ENCODE results near the gene PAGE2B.
"Not testable (repeated sequence)": the region's sequence is repeated elsewhere in the genome, so short reads cannot be mapped to it uniquely, and the experiment has no call there.

The PAGE2B gene, protein sequence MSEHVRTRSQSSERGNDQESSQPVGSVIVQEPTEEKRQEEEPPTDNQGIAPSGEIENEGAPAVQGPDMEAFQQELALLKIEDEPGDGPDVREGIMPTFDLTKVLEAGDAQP

DNA sequence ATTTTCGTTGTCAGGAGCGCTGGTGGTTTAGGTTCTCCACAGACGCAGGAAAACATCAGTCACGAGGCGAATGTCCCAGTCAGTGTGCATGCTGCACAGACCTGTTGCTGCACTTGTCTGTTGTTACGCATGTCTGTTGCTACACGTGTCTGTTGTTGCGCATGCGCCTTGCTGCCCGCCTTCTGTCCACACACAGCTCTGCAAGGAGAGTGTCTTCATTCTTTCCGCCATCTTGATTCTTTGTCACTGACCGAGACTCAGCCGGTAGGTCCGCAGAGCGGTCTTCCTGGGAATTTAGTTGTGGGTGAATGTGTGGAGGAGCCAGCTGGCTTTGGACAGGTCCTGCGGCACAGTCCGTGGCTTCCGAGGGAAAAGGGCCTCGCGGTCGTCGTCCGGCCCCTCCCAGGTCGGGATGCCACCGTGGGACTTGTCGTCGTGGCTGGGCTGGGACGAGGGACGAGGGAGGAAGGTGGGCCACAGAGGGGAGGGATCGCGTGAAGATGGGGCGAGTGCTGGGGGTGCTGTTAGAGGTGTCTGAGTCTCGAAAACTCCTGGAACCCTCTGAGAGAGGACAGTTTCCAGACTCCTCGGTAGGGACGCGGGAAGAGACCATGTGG is at the start of gene PAGE2B:
Gene PAGE2B (plus strand): TSS at position 180 of the 617 bp plus-strand sequence. CDS start 1,012 bp downstream, outside the sequence.
- DNase-seq (ENCODE audit: low read depth in 2 of 2), result no peak

DNA sequence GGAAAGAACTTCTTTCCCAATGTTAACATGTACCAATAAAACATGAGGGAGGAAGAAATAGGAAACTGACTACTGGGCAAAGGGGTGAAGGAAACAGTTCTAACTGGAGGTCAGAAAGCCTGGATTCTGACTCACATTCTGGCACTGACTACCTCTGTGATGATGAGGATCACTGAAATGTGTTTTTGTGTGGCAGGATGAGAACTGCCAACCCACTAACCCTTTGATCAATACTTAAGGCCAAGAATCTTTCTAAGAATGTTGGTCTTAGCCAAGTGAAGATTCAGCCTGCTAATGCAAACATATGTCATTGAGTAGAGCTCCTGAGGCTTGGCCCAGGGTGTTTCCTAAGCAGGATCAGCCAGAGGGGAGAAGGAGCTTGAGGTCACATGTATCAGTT is 48.7 kb upstream of the PAGE2B start:
- DNase-seq (ENCODE audit: low read depth in 2 of 2), result no peak

DNA sequence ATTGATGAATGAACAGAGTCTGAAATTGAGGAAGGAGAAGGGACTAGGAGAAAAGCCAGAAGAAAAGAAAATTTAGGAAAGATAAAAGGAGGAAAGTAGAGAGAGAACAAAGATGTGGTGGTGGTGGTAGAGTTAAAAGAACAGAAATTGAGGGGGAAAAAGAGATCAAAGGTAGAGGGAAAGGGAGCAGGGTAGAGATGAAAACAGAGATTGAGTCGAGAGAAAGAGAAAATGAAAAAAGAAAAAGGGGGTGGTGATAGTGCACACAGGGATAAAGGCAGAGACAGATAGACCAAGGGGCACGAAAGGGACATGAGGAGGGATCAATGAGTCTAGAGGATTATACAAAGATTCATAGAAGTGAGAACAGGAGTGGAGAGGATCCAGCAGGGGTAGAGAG is 48.0 kb upstream of the PAGE2B start:
- no peak for DNase-seq (ENCODE audit: low read depth in 2 of 2)

DNA sequence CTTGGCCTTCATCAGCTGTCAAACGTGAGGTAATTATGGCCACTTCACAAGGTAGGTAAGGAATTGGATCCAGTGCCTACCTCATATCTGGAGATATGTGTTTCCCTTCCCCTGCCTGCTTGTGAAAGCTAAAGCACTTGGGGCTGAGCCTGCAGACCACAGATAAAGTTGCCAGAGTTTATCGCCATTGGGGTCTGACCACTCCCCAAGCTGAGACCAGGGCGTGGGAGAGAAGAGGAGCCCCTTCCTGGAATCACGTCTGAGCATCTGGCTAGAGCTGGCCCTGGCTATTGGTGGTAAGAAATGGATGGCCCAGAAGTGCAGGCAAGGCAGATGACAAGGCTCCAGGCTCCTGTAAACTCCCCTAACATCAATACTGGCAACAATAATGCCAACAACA is 46.8 kb upstream of the PAGE2B start:
- DNase-seq (ENCODE audit: low read depth in 2 of 2), result no peak

DNA sequence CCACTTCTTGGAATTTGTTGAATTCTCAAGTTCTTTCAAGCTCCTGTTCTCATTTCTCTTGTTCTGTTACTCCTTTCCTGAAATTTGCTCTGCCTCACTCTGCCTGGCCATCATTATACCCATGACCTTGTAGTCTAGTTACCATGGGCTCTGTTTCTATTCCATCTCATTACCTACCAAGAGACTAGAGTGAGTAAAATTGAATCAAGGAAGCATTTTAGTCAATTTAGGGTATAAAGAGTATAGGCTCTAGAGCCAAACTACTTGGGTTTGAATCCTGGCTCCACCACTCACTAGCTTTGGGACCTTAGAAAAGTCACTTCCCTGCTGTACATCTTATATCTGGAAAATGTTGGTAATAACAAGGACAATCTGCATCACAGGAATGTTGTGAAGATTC is 46.2 kb upstream of the PAGE2B start:
- no peak for DNase-seq (ENCODE audit: low read depth in 2 of 2)

DNA sequence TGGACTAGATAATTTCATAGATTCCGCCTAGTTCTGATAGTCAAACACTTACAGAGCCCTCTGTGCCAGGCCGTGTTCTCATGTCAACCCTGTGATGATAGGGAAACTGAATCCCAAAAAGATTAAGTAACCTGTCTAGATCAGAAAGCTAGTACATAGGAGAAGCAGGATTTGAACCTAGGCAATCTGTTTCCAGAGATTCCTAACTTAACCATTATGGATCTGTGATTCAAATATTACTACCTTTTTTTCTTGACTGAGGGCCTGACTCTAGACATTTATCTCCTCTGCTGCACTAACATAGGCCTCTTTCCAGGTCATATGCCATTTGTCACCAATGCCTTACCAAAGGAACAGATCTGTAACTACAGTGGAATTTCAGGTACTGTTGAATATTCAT is 45.5 kb upstream of the PAGE2B start:
- DNase-seq (ENCODE audit: low read depth in 2 of 2), result no peak

DNA sequence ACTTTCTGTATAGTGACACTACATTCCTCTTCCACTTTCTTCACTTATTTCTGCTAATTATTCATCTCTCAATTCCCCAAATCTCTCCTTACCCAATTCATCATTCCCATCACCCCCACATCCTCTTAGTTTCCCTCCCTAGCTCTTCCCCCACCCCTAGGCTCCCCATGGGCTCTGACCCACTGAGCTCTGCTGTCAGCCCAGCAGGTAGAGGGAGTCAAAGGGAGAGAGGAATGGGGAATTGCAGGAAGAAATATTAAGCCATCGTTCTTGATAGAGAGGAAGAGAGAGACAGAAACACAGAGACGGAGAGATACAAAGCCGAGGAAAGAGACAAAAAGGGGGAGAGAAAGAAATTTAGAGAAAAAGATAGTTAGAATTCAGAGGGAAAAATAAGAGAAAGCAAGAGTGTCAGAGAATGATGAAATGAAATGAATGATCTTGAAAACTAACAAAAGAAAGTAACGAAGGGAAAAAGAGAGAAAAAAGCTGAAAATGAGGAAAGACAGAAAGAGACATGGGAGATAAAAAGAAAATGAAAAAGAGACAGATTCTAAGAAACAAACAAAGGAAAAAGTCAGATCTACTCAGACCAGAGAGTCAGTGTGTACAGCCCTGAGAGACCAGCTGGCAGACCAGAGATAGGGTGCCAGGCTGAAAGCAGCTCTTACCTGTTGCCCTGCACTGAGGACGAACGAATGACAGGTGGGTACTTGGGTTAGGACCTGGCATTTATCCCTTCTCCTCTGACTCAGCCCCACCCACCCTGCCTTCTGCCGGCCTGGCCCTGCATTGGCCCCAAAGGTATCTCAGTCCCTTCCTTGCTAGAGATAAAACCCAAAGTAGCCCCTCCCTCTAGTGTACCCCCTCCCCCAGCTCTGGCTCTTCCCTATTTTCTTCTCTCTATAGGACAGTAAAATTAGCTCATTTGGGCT is 44.3 kb upstream of the PAGE2B start, which contains the start of gene ALAS2:
Gene ALAS2 (minus strand): TSS at position 707 of the 935 bp plus-strand sequence. CDS start 4,977 bp downstream, outside the sequence.
- DNase-seq (ENCODE audit: low read depth in 2 of 2), result no peak

DNA sequence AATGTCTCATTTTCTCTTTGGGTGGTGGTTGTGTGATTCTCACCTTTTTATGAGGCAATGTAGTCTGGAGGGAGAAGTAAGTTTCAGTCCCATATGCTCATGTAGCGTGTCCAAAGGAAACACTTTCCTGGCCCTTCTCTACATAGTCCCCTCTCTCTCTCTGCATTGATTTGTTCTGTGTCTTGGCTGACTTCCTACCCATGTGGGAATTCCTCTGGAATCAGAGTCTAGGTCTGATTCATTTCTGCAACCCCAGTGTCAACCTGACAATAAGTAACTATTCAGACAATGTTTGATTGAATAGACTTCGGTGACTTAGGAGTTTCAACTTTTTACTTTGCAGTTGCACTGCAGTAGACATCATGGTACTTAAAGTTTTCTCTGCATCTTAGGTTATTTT is 41.4 kb upstream of the PAGE2B start:
- no peak for DNase-seq (ENCODE audit: low read depth in 2 of 2)

DNA sequence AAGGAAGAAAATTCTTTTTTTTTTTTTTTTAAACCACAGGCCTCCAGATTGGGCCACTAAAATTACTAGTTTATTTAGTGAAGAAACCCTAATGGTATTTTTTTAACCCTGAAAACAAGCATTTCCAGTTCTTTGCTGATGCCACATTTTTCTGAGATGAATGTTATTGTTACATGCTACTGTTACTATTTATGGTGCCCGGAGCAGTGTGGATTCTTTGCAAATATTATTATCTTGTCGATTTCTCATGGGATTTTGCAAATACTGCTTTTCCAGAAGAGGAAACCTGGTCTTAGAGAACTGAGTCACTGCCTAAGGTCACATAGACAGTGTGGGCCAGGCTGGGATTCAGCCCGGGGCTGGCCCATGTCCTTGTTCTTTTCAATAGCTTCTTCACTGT is 35.4 kb upstream of the PAGE2B start:
- no peak for DNase-seq (ENCODE audit: low read depth in 2 of 2)

DNA sequence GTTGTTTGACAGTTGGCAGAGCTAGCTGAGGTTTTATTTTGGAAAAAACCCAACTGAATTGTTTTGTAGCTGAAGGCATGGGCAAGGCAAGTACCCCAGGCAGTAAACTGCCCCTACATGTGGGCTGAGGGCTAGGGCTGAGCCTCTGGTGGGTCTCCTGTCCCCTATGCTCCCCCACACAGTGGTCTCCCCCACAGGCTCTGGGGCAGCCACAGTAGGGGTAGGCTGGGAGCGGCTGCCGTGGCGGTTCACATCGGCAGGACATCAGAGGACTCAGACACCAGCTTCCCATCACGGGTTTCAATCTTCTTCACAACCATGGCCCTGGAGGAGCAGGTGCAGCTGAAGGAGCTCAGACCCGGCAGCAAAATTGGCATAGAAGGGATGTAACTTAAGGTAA is 33.3 kb upstream of the PAGE2B start:
- DNase-seq (ENCODE audit: low read depth in 2 of 2), result no peak

DNA sequence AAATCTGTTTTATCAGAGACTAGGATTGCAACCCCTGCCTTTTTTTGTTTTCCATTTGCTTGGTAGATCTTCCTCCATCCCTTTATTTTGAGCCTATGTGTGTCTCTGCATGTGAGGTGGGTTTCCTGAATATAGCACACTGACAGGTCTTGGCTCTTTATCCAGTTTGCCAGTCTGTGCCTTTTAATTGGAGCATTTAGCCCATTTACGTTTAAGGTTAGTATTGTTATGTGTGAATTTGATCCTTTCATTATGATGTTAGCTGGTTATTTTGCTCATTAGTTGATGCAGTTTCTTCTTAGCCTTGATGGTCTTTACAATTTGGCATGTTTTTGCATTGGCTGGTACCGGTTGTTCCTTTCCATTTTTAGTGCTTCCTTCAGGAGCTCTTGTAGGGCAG is 24.2 kb upstream of the PAGE2B start:
- DNase-seq (ENCODE audit: low read depth in 2 of 2), result not testable (repeated sequence)

DNA sequence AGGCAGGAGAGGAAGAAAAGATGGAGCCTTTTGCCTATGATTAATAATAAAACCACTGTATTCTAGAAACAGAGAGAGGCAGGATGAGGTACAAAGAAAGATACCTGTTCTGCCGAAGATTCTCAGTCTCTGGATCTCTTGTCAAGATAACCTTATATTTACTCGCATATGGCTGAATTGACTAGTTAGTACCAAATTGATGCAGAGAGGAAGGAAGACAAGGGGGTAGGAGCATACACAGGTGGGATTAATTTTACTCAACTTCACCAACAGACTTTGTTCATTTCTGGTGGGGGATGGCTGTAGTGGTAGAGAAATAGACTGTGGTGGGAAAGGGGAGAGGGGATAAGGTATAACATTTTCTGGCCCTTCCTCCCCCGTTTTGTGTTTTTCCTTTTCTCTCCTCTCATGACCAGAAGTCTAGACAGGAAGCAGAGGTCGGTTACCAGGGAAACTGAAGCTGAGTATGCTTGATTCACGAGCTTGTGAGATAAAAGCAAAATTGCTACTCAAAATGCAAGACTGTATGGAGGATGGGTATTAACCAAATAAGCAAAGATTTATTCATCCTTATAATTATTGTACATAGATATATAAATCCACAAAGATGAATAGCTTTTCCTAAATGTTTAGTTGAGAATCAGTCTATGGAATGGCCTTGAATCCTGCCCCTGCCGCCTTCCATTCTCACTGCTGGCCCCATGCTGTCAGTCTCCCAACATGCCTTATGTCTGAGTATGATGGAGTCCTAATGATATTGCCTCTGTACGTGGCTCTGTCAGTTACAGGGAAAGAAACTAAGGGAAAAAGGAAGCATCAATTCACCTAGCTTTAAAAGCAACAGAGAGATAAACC is 17.8 kb upstream of the PAGE2B start:
- no peak for DNase-seq (ENCODE audit: low read depth in 2 of 2)

DNA sequence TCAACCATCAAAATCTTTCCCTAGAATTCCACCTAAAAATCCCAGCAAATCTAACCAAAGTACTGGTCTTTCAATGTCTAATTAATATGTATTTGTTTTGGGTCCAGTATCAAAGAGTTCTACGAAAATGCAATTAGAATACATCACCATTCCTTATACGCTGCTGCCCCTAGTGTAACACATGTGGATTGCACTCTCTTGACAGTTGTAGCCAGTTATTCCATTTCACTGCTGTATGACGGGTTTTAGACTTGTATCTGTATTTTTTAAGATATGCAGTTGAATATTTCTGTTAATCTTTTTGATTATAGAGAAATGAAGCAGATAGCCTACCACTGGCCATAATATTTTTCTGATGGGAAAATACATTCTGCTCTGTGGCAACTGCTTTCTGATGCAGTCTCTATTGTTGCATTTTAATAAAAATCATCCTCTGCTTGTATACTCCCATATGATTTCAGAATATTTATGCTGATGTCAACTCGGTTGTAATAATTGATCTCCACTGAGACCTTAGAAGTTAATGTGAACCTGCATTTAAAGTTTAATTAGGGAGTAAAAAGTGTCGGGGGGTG is 17.1 kb upstream of the PAGE2B start:
- peak in 1 of 2 donors; percentile 12 for DNase-seq (ENCODE audit: low read depth in 2 of 2)

DNA sequence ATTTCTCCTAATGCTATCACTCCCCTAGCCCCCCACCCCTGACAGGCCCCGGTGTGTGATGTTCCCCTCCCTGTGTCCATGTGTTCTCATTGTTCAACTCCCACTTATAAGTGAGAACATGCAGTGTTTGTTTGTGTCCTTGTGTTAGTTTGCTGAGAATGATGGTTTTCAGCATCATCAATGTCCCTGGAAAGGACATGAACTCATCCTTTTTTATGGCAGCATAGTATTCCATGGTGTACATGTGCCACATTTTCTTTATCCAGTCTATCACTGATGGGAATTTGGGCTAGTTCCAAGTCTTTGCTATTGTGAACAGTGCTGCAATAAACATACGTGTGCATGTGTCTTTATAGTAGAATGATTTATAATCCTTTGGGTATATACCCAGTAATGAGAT is 7.7 kb upstream of the PAGE2B start:
- not testable (repeated sequence) for DNase-seq (ENCODE audit: low read depth in 2 of 2)

DNA sequence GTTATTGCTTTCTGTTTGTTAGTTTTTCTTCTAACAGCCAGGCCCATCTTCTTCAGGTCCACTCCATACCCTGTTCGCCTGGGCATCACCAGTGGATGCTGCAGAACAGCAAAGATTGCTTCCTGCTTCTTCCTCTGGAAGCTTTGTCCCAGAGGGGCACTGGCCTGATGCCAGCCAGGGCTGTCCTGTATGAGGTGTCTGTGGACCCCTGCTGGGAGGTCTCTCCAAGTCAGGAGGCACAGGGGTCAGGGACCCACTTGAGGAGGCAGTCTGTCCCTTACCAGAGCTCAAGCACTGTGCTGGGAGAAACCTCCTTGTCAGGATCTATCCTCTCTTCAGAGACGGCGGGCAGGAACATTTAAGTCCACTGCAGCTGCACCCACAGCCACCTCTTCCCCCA is 2.5 kb upstream of the PAGE2B start:
- DNase-seq (ENCODE audit: low read depth in 2 of 2), result no peak

DNA sequence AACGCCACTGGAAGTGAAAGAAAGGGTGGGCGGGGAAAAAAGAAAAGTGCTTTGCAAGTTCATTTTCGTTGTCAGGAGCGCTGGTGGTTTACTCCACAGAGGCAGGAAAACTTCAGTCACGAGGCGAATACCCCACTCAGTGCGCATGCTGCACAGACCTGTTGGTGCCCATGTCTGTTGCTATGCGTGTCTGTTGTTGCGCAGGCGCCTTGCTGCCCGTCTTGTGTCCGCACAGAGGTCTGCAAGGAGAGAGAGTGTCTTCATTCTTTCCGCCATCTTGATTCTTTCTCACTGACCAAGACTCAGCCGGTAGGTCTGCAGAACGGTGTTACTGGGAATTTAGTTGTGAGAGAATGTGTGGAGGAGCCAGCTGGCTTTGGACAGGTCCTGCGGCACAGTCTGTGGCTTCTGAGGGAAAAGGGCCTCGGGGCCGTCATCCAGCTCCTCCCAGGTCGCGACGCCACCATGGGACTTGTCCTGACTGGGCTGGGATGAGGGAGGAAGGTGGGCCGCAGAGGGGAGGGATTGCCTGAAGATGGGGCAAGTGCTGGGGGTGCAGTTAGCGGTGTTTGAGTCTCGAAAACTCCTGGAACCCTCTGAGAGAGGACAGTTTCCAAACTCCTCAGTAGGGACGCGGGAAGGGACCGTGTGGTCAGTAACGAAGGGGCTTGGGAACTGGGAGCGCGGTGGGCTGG is 14.1 kb downstream of the PAGE2B start, which contains the start of gene PAGE2:
Gene PAGE2 (plus strand): TSS at position 224 of the 695 bp plus-strand sequence. CDS start 1,003 bp downstream, outside the sequence.
- DNase-seq (ENCODE audit: low read depth in 2 of 2), result no peak

DNA sequence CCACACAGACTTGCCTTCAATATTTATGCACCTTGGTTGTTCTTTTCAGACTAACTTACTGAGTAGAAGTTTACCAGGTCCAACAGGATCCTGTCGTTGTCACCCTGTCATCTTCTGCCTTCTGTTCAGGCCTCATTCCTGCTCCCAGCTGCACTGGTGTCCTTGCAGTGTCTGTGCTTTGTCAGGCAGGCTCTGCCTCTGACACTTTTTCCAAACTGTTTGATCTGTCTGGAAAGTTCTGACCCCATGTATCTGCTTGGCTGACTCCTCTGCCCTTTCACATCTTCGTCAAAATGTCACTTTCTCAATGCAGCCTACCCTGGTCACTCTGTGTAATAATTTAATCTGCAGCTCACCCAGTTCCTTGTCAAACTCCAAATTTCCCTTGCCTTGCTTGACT is 23.9 kb downstream of the PAGE2B start:
- no peak for DNase-seq (ENCODE audit: low read depth in 2 of 2)

DNA sequence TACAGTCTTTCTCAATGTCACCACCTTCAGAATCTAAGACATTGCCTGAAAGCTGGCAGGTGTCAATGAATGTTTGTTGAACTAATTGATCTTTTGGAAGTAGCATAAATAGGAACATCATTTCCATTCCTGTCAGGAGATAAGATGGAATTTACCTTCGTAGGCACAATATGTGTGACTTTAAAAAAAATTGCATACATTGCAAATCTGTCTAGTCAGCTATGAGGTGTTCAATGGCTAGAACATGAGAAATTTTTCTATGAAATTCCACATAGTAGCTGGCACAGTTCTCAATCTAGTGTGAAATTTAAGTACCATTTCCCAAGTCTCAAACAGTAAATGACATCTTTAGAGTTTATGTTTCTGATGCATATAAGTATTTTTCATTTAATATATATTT is 24.3 kb downstream of the PAGE2B start:
- DNase-seq (ENCODE audit: low read depth in 2 of 2), result no peak

DNA sequence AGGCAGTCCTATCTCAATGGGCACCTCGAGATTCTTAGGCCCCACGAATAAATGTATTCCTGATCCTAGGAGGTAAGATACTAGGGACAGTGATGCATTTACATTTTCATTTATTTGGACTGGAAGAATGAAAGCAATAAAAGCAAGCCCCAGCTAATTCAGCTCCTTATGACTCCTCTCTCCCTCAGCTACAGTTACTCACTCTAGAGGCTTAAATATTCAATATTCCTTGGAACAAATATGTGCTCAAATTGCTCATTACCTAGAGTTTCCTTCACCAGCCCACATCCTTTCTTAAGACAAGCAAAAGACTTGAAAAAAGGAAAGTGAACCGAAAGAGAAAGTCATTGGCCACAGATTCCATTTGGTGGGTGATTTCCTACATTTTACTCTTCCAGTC is 27.9 kb downstream of the PAGE2B start:
- DNase-seq (ENCODE audit: low read depth in 2 of 2), result no peak

DNA sequence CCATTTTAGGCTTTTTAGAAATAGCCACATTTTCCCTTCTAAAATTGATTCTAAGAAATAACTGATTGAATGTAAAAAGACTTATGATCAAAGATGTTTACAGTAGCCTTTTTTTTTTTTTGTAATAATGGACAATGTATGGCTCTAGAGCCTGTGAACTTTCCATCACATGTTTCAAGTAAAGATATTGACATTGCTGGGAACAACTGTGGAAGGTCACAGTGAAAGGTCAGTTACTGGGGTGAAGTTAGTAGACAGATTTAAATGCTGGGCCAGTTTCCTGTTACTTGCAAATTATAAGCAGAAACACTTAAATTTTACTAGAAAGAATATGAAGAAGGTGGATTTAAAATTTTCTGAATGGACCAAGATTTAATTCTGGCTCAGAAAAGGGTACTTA is 32.4 kb downstream of the PAGE2B start:
- no peak for DNase-seq (ENCODE audit: low read depth in 2 of 2)

DNA sequence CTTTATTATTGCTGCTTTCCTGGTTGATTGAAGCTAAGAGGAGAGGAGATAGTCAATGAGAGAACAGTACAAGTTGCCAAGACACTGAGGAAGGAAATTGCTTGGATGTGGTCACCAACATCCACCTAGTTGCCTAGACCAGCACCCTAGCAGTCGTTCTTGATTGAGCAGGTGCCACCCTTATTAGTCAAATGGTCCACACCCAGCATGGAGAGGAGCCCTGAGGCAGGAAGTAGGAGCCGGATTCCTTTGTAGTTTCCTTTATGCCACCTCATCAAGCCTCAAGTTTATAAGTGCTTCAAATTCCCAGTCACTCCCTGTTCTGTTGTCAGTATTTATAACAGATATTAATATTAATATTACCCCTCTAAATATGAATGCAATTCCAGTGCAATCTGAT is 33.1 kb downstream of the PAGE2B start:
- DNase-seq (ENCODE audit: low read depth in 2 of 2), result no peak
